Endothelial cell of umbilical vein (primary cell): ENCODE measurements around the gene SSH2.

Source experiments
- EZH2 ChIP-seq: IDR thresholded peaks from 2 replicates; pipeline ENCODE4 v1.6.1; 2012; ENCODE audit warnings: borderline replicate concordance, low read depth, mild to moderate bottlenecking, moderate library complexity, low read length, inconsistent platforms; ENCODE audit not compliant: severe bottlenecking
- FOS ChIP-seq: IDR thresholded peaks from 2 replicates; pipeline ENCODE4 v1.6.1; 2011; ENCODE audit warnings: mild to moderate bottlenecking, low read length, moderate library complexity, borderline replicate concordance; ENCODE audit not compliant: insufficient read depth
- JUN ChIP-seq: IDR thresholded peaks from 2 replicates; pipeline ENCODE4 v1.6.1; 2011; ENCODE audit warnings: borderline replicate concordance, low read depth; ENCODE audit not compliant: insufficient read length, insufficient read depth
- MYC ChIP-seq: IDR thresholded peaks from one replicate; pipeline ENCODE4 v1.6.1; 2011; ENCODE audit warnings: mild to moderate bottlenecking, low read depth, low read length
- POLR2A ChIP-seq: IDR thresholded peaks from 2 replicates; pipeline ENCODE4 v1.6.1; 2012; ENCODE audit warnings: low read depth, mild to moderate bottlenecking, control low read depth, low read length
- POLR2AphosphoS5 ChIP-seq: IDR thresholded peaks from 2 replicates; pipeline ENCODE4 v1.6.1; 2012; ENCODE audit warnings: low read depth, mild to moderate bottlenecking, control low read depth, low read length, moderate library complexity; ENCODE audit not compliant: insufficient read depth
- TF ChIP-seq, protein P1 (sequence below), 2 donors: IDR thresholded peaks; 1 replicate in 1 of 2; 2 replicates in 1 of 2; pipeline ENCODE4 v1.5.1; 2011; ENCODE audit warnings: low read length in 2 of 2, mild to moderate bottlenecking in 2 of 2, moderate library complexity in 2 of 2, control low read depth in 1 of 2, inconsistent platforms in 1 of 2, low read depth in 1 of 2; ENCODE audit not compliant: insufficient read depth in 1 of 2; ENCODE audit errors: extremely low read depth in 1 of 2

DNA sequence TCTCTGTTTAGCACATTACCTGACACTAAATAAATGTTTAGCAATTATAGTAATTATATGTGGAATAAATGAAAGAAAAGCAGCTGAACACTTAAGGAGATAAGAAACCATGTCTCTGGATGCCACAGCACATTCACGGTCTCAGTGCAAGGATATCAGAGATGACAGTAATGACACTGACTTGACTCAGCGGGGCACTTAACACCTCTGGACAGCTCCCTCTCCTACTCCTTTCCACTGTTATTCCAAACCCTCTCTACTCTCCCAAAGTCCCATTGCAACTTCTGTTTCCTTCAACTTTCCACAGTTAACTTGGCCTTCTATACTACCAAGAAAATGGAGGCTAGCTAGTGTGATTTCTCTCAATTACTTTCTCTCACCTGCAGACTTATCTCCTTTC lies 214.3 kb downstream of the SSH2 start:
- TF ChIP-seq, protein P1, sequence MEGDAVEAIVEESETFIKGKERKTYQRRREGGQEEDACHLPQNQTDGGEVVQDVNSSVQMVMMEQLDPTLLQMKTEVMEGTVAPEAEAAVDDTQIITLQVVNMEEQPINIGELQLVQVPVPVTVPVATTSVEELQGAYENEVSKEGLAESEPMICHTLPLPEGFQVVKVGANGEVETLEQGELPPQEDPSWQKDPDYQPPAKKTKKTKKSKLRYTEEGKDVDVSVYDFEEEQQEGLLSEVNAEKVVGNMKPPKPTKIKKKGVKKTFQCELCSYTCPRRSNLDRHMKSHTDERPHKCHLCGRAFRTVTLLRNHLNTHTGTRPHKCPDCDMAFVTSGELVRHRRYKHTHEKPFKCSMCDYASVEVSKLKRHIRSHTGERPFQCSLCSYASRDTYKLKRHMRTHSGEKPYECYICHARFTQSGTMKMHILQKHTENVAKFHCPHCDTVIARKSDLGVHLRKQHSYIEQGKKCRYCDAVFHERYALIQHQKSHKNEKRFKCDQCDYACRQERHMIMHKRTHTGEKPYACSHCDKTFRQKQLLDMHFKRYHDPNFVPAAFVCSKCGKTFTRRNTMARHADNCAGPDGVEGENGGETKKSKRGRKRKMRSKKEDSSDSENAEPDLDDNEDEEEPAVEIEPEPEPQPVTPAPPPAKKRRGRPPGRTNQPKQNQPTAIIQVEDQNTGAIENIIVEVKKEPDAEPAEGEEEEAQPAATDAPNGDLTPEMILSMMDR (IDR thresholded peaks at IDR 0.05; ENCODE audit: extremely low read depth in 1 of 2, insufficient read depth in 1 of 2, low read depth in 1 of 2, low read length in 2 of 2), result no peak
- TF ChIP-seq POLR2A, result no peak
- TF ChIP-seq MYC, result no peak
- TF ChIP-seq FOS, result no peak
- no peak for TF ChIP-seq EZH2
- no peak for TF ChIP-seq POLR2AphosphoS5
- no peak for TF ChIP-seq JUN
